GM18499 (cell line): ENCODE results near the gene UBE2M.
A peak's percentile ranks its signal among the peaks of the same experiment; 100 is the strongest.
"Not testable (repeated sequence)": the region's sequence is repeated elsewhere in the genome, so short reads cannot be mapped to it uniquely, and the experiment has no call there.

ENCODE experiments used
- ATAC-seq: cut with Tn5 transposase; IDR thresholded peaks from one replicate; pipeline ENCODE4 v1.9.1; 2021; ENCODE audit warnings: moderate number of reproducible peaks; ENCODE audit not compliant: insufficient read depth, unreplicated experiment

Gene UBE2M

GRCh38 chr19:58543826-58544590 lies 14.4 kb downstream of the UBE2M start, which contains the start of gene TRIM28:
TRIM28 (plus strand) TSS chr19:58544064; CDS start chr19:58544758, 694 bp downstream.
- peak; percentile 67 for ATAC-seq

DNA sequence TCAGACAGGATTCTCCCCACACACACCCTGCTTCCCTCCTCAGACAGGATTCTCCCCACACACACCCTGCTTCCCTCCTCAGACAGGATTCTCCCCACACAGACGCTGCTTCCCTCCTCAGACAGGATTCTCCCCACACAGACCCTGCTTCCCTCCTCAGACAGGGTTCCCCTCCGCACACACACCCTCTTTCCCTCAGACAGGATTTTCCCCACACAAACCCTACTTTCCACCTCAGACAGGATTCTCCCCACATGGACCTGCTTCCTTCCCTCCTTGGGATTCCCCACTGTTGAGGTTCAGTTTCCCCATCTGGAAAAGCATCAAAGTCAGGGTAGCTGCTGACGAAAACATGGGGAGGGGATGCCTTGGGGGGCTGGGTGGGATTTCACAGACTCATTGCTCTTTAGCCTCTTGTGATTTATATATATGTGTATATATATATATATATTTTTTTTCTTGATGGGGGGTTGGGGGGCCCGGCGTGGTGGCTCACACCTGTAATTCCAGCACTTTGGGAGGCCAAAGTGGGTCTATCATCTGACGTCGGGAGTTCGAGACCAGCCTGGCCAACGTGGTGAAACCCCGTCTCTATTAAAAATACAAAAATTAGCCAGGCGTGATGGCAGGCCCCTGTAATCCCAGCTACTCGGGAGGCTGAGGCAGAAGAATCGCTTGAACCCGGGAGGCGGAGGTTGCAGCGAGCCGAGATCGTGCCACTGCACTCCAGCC lies 15.6 kb downstream of the UBE2M start:
- ATAC-seq = not testable (repeated sequence)

- ATAC-seq = not testable (repeated sequence)
Measured at GRCh38 chr19:58539169-58539559, 19.2 kb downstream of the UBE2M start.

- no peak for ATAC-seq
Measured at GRCh38 chr19:58538257-58539168, 19.9 kb downstream of the UBE2M start.

- ATAC-seq = no peak
Measured at GRCh38 chr19:58536852-58537798, 21.3 kb downstream of the UBE2M start.

DNA sequence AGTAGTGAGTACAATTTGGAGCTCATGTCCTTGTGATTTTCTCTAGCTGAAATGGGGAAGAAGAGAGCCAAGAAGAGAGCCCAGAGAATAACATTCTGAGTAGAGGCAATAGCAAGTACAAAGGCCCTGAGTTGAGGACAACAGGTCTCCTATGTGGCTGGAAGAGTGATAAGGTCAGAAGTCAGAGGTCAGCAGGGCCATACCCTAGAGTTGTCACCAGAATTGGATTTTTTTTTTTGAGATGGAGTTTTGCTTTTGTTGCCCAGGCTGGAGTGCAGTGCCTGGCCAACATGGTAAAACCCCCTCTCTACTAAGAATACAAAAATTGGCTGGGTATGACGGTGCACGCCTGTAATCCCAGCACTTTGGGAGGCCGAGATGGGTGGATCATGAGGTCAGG lies 22.6 kb downstream of the UBE2M start:
- ATAC-seq = no peak

DNA sequence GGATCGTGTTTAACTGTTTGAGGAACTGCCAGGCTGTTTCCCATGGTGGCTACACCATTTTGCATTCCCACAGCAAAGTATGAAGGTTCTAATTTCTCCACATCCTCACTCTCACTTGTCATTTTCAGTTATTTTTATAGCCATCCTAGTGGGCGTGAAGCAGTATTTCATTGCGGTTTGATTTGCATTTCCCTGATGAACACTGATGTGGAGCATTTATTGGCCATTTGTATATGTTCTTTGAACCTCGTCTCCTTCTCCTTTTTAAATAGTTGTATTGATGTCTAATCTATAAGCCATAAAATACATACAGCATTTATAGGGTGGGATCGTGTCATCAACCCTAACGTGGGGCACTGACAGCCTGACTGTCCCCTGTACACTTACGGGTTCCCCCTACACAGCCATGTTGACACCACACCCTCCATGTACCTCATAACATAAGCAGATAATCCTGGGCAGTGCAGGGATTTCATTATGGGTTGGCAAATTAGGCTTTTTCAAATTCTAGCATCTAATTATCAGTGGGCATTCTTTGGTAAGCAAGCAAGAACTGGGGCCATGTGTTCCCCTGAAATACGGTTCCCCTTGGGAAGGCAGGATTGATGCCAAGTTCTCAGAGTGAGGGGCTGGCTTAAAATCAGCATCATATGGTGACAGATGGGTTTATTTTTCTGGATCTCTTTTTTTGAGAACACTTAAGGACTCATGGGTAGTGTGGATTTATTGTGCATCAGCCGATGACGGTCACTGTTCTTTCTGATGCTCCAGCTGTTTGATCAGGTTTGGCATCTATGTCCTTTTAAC lies 27.2 kb downstream of the UBE2M start:
- ATAC-seq = no peak

DNA sequence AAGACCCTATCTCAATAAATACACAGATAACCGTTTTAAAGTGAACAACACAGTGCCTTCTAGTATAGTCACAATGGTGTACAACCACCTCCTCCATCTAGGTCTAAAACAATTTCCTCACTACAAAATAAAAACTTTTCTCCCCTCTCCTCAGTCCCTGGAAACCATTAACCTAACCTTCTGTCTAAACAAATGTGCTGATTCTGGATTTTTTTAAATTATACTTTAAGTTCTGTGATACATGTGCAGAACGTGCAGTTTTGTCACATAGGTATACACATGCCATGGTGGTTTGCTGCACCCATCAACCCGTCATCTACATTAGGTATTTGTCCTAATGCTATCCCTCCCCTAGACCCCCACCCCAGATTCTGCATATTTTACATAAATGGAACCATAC lies 29.0 kb downstream of the UBE2M start:
- ATAC-seq = no peak

DNA sequence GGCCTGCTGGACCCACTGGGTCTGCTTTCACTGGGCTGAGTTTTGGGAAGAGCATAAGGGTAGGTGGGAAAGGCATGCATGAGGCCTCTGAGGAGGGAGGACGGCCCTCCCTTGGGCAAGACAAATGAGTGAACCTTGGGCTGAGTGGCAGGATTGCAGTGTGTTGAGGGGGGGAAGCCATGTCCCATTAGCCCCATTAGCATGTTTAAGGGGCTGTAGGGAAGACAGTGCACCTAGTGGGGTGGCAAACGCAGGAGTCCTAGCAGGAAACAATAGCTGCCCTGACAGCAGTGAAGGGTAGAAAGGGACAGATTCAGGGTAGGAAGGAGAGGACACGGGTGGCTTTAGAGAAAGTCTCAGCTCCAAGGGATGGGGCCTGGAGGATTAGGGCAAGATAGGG lies 35.7 kb downstream of the UBE2M start:
- no peak for ATAC-seq

GRCh38 chr19:58521651-58522050 lies 36.8 kb downstream of the UBE2M start:
- no peak for ATAC-seq

DNA sequence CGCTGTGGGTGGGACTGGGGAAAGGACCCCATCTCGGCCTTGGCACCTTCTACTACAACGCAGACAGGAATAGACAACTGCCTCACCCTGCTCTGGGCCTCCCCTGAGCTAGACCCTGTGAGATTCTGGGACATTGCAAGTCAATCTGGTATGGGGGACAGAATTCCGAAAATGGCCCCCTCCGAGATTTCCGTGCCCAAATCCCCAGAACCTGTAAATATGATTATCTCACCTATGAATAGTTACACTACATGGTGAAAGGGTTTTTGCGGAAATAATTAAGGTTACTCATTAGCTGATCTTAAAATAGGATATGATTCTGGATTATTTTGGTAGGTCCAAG lies 38.2 kb downstream of the UBE2M start:
- ATAC-seq = no peak

GRCh38 chr19:58519355-58520256 lies 38.8 kb downstream of the UBE2M start, which contains the start of gene ZBTB45:
ZBTB45 (minus strand) TSS chr19:58519810; CDS start chr19:58517673, 2,137 bp downstream.
- ATAC-seq = peak; percentile 78

DNA sequence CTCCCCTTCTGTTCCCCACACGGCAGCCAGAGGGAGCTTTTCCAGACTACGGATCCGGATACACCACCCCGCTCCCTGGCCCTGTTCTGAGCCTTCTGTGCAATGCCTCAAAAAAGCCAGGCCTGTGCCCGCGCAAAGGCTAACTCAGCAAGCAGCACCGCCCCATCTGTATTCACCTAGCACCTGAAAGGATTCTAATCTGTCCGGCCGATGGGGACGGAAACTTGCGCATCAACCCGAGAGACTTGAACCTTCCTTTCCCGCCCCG lies 39.4 kb downstream of the UBE2M start:
- ATAC-seq = no peak

- no peak for ATAC-seq
Measured at GRCh38 chr19:58518256-58519086, 39.9 kb downstream of the UBE2M start.

DNA sequence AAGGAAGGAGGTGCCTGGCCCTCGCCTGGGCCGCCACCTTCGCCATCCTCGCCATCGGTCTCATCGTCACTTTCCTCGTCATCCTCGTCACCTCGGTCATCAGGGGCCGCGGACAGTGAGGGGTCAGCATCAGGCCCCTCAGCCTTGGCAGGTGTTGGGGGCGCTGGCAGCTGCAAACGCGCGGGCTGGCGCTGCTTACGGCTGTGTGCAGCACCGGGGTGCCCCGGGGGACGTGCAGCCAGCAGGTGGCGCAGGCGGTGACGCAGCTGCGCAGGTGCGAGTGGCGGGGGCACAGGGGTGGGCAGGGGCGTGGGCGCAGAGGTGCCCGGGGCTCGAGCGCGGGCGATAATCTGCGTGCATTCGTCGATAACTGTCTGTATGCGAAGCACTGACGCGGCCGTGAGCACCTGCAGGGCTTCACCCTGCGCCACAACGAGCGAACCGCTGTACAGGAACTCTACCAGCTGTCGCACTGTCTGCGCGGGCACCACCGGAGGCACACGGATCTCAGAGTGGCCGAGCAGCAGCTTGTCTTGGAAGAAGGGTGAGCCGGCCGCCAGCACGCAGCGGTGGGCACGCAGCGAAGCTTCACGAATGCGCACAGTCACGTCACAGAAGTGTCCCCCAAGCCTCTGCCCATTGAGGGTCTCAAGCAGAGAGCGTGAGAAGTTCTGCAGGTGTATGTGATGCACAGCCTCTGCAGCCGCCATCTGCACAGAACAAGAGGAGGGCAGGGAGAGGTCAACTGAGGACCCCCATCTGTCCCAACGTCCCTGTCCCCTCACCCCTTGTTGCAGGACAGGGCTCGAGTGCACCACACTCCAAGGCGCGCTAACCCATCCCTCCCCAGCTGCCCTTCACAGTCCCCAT lies 41.2 kb downstream of the UBE2M start:
- ATAC-seq = no peak

GRCh38 chr19:58516246-58516836 lies 42.1 kb downstream of the UBE2M start:
- no peak for ATAC-seq
